Stomach (tissue), 4 donors: ENCODE results near the gene FGFRL1.

Source experiments
- EP300 ChIP-seq: sonication (generic); formaldehyde crosslinking; IDR thresholded peaks from one replicate; pipeline ENCODE4 v1.6.1; 2017; ENCODE audit warnings: antibody characterized with exemption
- POLR2A ChIP-seq, 4 donors: fragments of 450-650 bp; IDR thresholded peaks; one replicate each; pipeline ENCODE4 v1.6.1; 2016; ENCODE audit warnings: antibody characterized with exemption in 4 of 4, control low read depth in 2 of 4, mild to moderate bottlenecking in 1 of 4, moderate library complexity in 1 of 4
- POLR2AphosphoS5 ChIP-seq, 3 donors: sonication (generic); formaldehyde crosslinking; IDR thresholded peaks; one replicate each; pipeline ENCODE4 v1.6.1; 2016; ENCODE audit warnings: antibody characterized with exemption in 3 of 3
- TF ChIP-seq, protein P1 (sequence below), 7 experiments: fragments of 450-650 bp in 4 of 7; fragments of 200-600 bp in 3 of 7; sonication (generic) in 3 of 7; IDR thresholded peaks; one replicate each; pipeline ENCODE4 v1.5.1; 2016 to 2019; ENCODE audit warnings: antibody characterized with exemption in 7 of 7, control low read depth in 2 of 7, mild to moderate bottlenecking in 1 of 7

DNA sequence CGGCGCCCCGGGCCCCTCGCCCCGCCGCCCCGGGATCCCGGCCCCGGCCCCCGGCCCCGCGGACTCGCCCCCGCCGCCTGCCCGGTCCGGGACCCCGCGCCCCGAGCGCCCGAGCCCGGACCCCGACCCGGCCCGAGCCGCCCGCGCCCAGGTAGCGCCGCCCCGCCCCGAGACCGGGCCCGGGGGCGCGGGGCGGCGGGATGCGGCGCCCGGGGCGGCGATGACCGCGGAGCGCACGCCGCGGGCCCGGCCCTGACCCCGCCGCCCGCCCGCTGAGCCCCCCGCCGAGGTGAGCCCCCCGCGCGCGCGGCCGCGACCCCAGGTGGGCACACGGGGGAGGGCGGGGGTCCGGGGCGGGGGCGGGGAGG, 224 bp downstream of the FGFRL1 start:
- no peak for TF ChIP-seq POLR2AphosphoS5 (IDR thresholded peaks at IDR 0.05)
- TF ChIP-seq, protein P1, sequence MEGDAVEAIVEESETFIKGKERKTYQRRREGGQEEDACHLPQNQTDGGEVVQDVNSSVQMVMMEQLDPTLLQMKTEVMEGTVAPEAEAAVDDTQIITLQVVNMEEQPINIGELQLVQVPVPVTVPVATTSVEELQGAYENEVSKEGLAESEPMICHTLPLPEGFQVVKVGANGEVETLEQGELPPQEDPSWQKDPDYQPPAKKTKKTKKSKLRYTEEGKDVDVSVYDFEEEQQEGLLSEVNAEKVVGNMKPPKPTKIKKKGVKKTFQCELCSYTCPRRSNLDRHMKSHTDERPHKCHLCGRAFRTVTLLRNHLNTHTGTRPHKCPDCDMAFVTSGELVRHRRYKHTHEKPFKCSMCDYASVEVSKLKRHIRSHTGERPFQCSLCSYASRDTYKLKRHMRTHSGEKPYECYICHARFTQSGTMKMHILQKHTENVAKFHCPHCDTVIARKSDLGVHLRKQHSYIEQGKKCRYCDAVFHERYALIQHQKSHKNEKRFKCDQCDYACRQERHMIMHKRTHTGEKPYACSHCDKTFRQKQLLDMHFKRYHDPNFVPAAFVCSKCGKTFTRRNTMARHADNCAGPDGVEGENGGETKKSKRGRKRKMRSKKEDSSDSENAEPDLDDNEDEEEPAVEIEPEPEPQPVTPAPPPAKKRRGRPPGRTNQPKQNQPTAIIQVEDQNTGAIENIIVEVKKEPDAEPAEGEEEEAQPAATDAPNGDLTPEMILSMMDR (IDR thresholded peaks at IDR 0.05): no peak
- TF ChIP-seq POLR2A (IDR thresholded peaks at IDR 0.05): no peak
- TF ChIP-seq EP300: no peak
